ENCODE measurements around the gene LY6G5C. TPM values are rescaled to one million over a fixed set of nuclear protein-coding genes. Genes with fewer than 3 reads are reported as not detected.
A peak's percentile ranks its signal among the peaks of the same experiment; 100 is the strongest.

LY6G5C gene
- total RNA-seq, 1 experiment from 2014 or later, result 1.7 TPM

GRCh38 chr6:31643818-31644454 lies 36.9 kb downstream of the LY6G5C start:
- H3K9me2 ChIP-seq (ENCODE audit: insufficient read depth), result no peaks in the 10 kb centered on the region
- no peak overlapping the region for H3K9ac ChIP-seq (ENCODE audit: low read length)
- no peak overlapping the region for H3K27ac ChIP-seq (ENCODE audit: low read depth, low read length)
- H2AFZ ChIP-seq (ENCODE audit: low read depth, low read length, poor library complexity, severe bottlenecking), result no peak overlapping the region
- no peaks in the 10 kb centered on the region for H3K9me3 ChIP-seq (ENCODE audit: control insufficient read depth in 1 of 2, insufficient read depth in 1 of 2, low read depth in 1 of 2, low read length in 2 of 2)
- peaks cover 57 to 66% of the 10 kb centered on the region in 2 experiments; a peak in 3 of 4 replicates for H3K36me3 ChIP-seq (ENCODE audit: control insufficient read depth in 1 of 2, insufficient read depth in 2 of 2, low read length in 2 of 2)
- no peak for DNase-seq (ENCODE audit: low read depth, low spot score)
- no peaks in the 10 kb centered on the region for H3K4me1 ChIP-seq (ENCODE audit: control insufficient read depth in 1 of 2, insufficient read depth in 2 of 2, low read length in 2 of 2)
- RAD21 ChIA-PET (ENCODE audit: low non-redundant PET in 1 of 2, low total read pairs in 2 of 2, uncharacterized antibody in 2 of 2, unreplicated experiment in 2 of 2), result no interaction called here
- H3K4me3 ChIP-seq (replicated peaks in 1 of 2; ENCODE audit: low read depth in 1 of 2, low read length in 2 of 2), result no peak overlapping the region
- H3K79me2 ChIP-seq (ENCODE audit: insufficient read depth, low read length), result peaks cover 19% of the 10 kb centered on the region
- H3K4me2 ChIP-seq (ENCODE audit: low read length), result no peak overlapping the region
- CTCF ChIA-PET, result no interaction called here
- intact Hi-C loops (cut with micrococcal nuclease), result no loop called here
- POLR2A ChIA-PET, result no interaction called here
- peak; percentile 48 for ATAC-seq
- TF ChIP-seq ZNF274 (IDR thresholded peaks at IDR 0.05; ENCODE audit: low read depth, low read length) (no peak), MAX (IDR thresholded peaks at IDR 0.05) (no peak), REST (IDR thresholded peaks at IDR 0.05; ENCODE audit: low read depth) (no peak), FOSL1 (IDR thresholded peaks at IDR 0.05; ENCODE audit: low read depth) (no peak), JUND (IDR thresholded peaks at IDR 0.05) (no peak), ATF3 (IDR thresholded peaks at IDR 0.05) (no peak), SP1 (IDR thresholded peaks at IDR 0.05; ENCODE audit: low read depth) (no peak)
- BruUV-seq (replicated peaks), result no TSS peak
- no peaks in the 10 kb centered on the region for H3K27me3 ChIP-seq (ENCODE audit: insufficient read depth, low read length)
- H4K20me1 ChIP-seq (ENCODE audit: insufficient read depth), result no peaks in the 10 kb centered on the region
